Measurements from ENCODE around the gene SOD1. TPM values are rescaled to one million over a fixed set of nuclear protein-coding genes. Genes with fewer than 3 reads are reported as not detected.
"Not testable (repeated sequence)": the region's sequence is repeated elsewhere in the genome, so short reads cannot be mapped to it uniquely, and the experiment has no call there.

SOD1 gene
- total RNA-seq (2014; rRNA removed; shearing (Covaris generic)): 434 and 451 TPM in 2 replicates

DNA sequence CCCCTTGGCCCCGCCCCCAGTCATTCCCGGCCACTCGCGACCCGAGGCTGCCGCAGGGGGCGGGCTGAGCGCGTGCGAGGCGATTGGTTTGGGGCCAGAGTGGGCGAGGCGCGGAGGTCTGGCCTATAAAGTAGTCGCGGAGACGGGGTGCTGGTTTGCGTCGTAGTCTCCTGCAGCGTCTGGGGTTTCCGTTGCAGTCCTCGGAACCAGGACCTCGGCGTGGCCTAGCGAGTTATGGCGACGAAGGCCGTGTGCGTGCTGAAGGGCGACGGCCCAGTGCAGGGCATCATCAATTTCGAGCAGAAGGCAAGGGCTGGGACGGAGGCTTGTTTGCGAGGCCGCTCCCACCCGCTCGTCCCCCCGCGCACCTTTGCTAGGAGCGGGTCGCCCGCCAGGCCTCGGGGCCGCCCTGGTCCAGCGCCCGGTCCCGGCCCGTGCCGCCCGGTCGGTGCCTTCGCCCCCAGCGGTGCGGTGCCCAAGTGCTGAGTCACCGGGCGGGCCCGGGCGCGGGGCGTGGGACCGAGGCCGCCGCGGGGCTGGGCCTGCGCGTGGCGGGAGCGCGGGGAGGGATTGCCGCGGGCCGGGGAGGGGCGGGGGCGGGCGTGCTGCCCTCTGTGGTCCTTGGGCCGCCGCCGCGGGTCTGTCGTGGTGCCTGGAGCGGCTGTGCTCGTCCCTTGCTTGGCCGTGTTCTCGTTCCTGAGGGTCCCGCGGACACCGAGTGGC lies at the start of gene SOD1:
SOD1 (plus strand) TSS at position 158 of the 723 bp plus-strand sequence; CDS start at position 235, 77 bp downstream.
- no peaks in the 10 kb centered on the region for H3K27me3 ChIP-seq (replicated peaks)
- H3K36me3 ChIP-seq: peaks cover 40% of the 10 kb centered on the region
- no peaks in the 10 kb centered on the region for H3K9me3 ChIP-seq (replicated peaks)
- H3K27ac ChIP-seq: peak within 1 kb of the TSS; percentile 88
- H3K4me3 ChIP-seq: peak within 1 kb of the TSS; percentile 96
- peak; percentile 91 to 95 for DNase-seq (ENCODE audit: low read depth in 1 of 2, low spot score in 2 of 2)
- peaks cover 13% of the 10 kb centered on the region for H3K4me1 ChIP-seq (replicated peaks)

- Histone ChIP-seq H3K4me3 (no peak overlapping the region), H3K27ac (no peak overlapping the region), H3K4me1 (replicated peaks) (no peaks in the 10 kb centered on the region), H3K36me3 (no peaks in the 10 kb centered on the region), H3K9me3 (replicated peaks) (no peaks in the 10 kb centered on the region; the same call in 1 of the 2 replicates), H3K27me3 (replicated peaks) (no peaks in the 10 kb centered on the region)
- DNase-seq (ENCODE audit: low read depth in 1 of 2, low spot score in 2 of 2): no peak
Measured at GRCh38 chr21:31611445-31611844, 48.0 kb upstream of the SOD1 start.

DNA sequence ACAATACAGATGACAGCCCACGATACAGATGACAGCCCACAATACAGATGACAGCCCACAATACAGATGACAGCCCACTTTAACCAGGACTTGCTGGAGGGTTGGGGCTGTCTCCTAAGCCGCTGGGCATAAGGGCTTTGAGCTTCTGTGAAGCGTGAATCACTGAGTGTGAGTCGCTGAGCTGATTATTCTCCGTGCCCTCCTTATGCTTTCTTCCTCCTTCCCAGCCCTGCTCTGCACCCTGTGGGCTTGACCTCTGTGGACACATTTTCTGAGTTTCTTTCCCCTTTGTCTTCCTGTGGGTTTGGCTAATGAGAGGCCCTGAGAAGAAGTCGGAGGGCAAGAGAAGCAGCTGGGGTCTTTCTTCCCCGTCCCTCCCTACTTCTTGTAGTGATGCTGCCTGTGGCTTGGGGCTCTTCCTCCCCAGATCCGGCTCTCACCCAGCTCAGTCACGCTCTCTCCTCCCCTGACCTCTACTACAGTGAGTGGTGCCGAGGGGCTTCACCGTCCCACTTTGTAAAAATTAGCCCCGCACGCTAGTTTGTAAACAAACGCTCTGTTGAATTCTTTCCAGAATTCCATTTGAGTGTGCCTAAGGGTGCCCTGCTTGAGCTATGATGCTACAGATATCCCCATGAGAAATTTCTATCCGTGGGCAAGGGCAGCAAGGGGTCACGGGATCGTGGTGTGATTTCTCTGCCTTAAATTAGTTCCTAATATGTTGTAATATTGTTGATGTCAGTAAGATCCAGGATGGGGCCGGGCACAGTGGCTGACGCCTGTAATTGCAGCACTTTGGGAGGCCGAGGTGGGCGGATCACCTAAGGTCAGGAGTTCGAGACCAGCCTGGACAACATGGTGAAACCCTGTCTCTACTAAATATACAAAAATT lies 46.4 kb upstream of the SOD1 start:
- no peaks in the 10 kb centered on the region; the same call in 1 of the 2 replicates for H3K9me3 ChIP-seq (replicated peaks)
- no peaks in the 10 kb centered on the region for H3K36me3 ChIP-seq
- H3K27ac ChIP-seq: no peak overlapping the region
- no peaks in the 10 kb centered on the region for H3K4me1 ChIP-seq (replicated peaks)
- H3K4me3 ChIP-seq: no peak overlapping the region
- H3K27me3 ChIP-seq (replicated peaks): no peaks in the 10 kb centered on the region
- no peak for DNase-seq (ENCODE audit: low read depth in 1 of 2, low spot score in 2 of 2)

- no peaks in the 10 kb centered on the region for H3K4me1 ChIP-seq (replicated peaks)
- no peak for DNase-seq (ENCODE audit: low read depth in 1 of 2, low spot score in 2 of 2)
- H3K27me3 ChIP-seq (replicated peaks): no peaks in the 10 kb centered on the region
- no peak overlapping the region for H3K27ac ChIP-seq
- H3K9me3 ChIP-seq (replicated peaks): no peaks in the 10 kb centered on the region; the same call in 1 of the 2 replicates
- H3K4me3 ChIP-seq: no peak overlapping the region
- no peaks in the 10 kb centered on the region for H3K36me3 ChIP-seq
Measured at GRCh38 chr21:31614705-31615104, 44.8 kb upstream of the SOD1 start.

- Histone ChIP-seq H3K9me3 (replicated peaks) (no peaks in the 10 kb centered on the region), H3K27me3 (replicated peaks) (no peaks in the 10 kb centered on the region), H3K4me1 (replicated peaks) (no peaks in the 10 kb centered on the region), H3K4me3 (no peak overlapping the region), H3K36me3 (no peaks in the 10 kb centered on the region), H3K27ac (no peak overlapping the region)
- no peak for DNase-seq (ENCODE audit: low read depth in 1 of 2, low spot score in 2 of 2)
Measured at GRCh38 chr21:31616216-31616615, 43.3 kb upstream of the SOD1 start.

GRCh38 chr21:31618696-31619430 lies 40.6 kb upstream of the SOD1 start:
- Histone ChIP-seq H3K9me3 (replicated peaks) (no peaks in the 10 kb centered on the region), H3K27me3 (replicated peaks) (no peaks in the 10 kb centered on the region), H3K36me3 (no peaks in the 10 kb centered on the region), H3K4me1 (replicated peaks) (no peaks in the 10 kb centered on the region), H3K27ac (no peak overlapping the region), H3K4me3 (no peak overlapping the region)
- DNase-seq (ENCODE audit: low read depth in 1 of 2, low spot score in 2 of 2): no peak

DNA sequence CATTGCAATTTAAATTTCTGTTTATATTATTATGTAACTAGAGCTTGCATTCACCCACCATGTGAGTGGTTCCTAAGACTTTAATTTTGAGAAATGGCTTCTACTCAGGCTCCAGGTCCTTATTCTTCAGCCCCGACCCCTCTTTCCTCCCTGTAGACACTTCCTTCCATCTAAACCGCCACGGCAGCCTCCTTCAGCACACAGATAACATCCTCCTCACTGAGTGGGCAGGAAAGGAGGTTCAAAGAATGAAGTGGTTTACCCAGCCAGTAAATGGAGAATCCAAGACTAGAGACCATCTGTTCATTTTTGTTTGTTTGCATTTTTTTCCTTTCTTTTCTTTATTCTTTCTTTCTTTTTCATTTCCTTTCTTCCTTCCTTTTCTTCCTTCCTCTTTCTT lies 37.1 kb upstream of the SOD1 start:
- Histone ChIP-seq H3K27me3 (replicated peaks) (no peaks in the 10 kb centered on the region), H3K9me3 (replicated peaks) (no peaks in the 10 kb centered on the region), H3K36me3 (no peaks in the 10 kb centered on the region), H3K4me1 (replicated peaks) (no peaks in the 10 kb centered on the region), H3K4me3 (no peak overlapping the region), H3K27ac (no peak overlapping the region)
- DNase-seq (ENCODE audit: low read depth in 1 of 2, low spot score in 2 of 2): no peak

- no peaks in the 10 kb centered on the region for H3K9me3 ChIP-seq (replicated peaks)
Measured at GRCh38 chr21:31623664-31624063, 35.8 kb upstream of the SOD1 start.

DNA sequence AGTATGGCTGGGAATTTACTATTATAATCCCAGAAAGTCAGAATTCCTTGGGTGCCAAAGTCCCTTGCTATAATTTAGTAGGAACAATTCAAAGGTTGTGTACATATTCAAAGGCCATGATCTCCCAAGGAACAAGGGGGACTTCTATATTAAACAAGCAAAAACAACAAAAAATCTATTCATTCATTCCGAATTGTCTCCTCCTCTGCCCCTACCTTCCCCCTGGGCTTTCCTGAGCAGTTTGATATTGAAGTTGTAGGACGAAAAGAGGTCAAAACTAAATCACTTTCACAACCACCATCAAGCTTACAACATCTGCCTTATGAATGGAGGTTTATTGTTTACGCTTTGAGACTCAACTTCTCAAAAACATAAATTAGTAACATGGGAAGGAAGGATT lies 35.3 kb upstream of the SOD1 start:
- H3K4me3 ChIP-seq: no peak overlapping the region
- no peaks in the 10 kb centered on the region for H3K27me3 ChIP-seq (replicated peaks)
- no peaks in the 10 kb centered on the region for H3K4me1 ChIP-seq (replicated peaks)
- H3K9me3 ChIP-seq (replicated peaks): no peaks in the 10 kb centered on the region
- no peak overlapping the region for H3K27ac ChIP-seq
- H3K36me3 ChIP-seq: no peaks in the 10 kb centered on the region
- no peak for DNase-seq (ENCODE audit: low read depth in 1 of 2, low spot score in 2 of 2)

More at GRCh38 chr21:31623664-31624063, 35.8 kb upstream of the SOD1 start:
- Histone ChIP-seq H3K36me3 (no peaks in the 10 kb centered on the region), H3K27me3 (replicated peaks) (no peaks in the 10 kb centered on the region), H3K27ac (no peak overlapping the region), H3K4me3 (no peak overlapping the region), H3K4me1 (replicated peaks) (no peaks in the 10 kb centered on the region)
- DNase-seq (ENCODE audit: low read depth in 1 of 2, low spot score in 2 of 2): no peak

- H3K4me1 ChIP-seq (replicated peaks): peaks cover 4% of the 10 kb centered on the region
- H3K4me3 ChIP-seq: no peak overlapping the region
- H3K9me3 ChIP-seq (replicated peaks): no peaks in the 10 kb centered on the region
- H3K27ac ChIP-seq: no peak overlapping the region
- no peaks in the 10 kb centered on the region for H3K27me3 ChIP-seq (replicated peaks)
- H3K36me3 ChIP-seq: no peaks in the 10 kb centered on the region
- no peak for DNase-seq (ENCODE audit: low read depth in 1 of 2, low spot score in 2 of 2)
Measured at GRCh38 chr21:31624961-31625491, 34.5 kb upstream of the SOD1 start.

DNA sequence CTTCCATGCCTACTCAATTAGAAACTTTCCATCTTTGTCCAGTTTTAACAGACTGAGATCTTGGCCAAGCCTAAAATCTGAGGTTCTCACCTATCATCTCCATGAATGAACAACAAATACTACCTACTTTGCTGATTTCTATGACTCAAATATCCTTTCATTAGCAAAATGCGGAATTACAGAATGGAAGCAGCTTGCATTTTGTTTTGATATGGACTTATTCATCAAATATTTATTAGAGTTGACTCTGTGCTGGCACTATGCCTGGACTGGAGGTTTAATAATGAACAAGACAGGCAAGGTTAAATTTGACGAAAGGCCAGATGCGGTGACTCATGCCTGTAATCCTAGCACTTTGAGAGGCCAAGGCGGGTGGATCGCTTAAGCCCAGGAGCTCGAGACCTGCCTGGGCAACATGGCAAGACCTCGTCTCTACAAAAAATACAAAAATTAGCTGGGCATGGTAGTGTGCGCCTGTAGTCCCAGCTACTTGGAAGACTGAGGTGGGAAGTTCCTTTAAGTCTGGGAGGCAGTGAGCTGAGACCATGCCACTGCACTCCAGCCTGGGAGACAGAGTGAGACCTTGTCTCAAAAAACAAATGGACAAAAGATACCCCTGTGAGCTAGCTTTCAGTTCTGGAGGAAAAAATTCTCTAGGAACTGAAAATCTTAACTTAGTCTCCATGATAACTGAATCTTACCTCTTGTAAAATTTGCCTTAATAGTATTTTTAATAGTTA lies 29.4 kb upstream of the SOD1 start:
- peak; percentile 45 to 61 for DNase-seq (ENCODE audit: low read depth in 1 of 2, low spot score in 2 of 2)
- H3K4me3 ChIP-seq: no peak overlapping the region
- H3K4me1 ChIP-seq (replicated peaks): peaks cover 8% of the 10 kb centered on the region
- no peaks in the 10 kb centered on the region for H3K9me3 ChIP-seq (replicated peaks)
- no peaks in the 10 kb centered on the region for H3K36me3 ChIP-seq
- no peak overlapping the region for H3K27ac ChIP-seq
- H3K27me3 ChIP-seq (replicated peaks): no peaks in the 10 kb centered on the region

DNA sequence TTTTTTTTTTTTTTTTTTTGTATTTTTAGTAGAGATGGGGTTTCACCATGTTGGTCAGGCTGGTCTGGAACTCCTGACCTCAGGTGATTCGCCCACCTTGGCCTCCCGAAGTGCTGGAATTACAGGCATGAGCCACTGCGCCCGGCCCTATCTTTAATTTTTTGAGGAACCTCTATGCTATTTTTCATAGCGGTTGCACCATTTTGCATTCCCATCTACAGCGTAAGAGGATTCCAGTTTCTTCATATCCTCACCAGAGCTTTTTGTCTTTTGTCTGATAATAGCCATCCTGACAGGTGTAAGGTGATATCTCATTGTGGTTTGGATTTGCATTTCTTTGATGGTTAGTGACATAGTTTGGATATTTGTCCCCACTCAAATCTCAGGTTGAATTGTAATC lies 27.6 kb upstream of the SOD1 start:
- not testable (repeated sequence) for H3K36me3 ChIP-seq

GRCh38 chr21:31634993-31635392 lies 24.5 kb upstream of the SOD1 start:
- H3K9me3 ChIP-seq (replicated peaks): no peaks in the 10 kb centered on the region
- no peak overlapping the region for H3K4me3 ChIP-seq
- H3K27ac ChIP-seq: no peak overlapping the region
- DNase-seq (ENCODE audit: low read depth in 1 of 2, low spot score in 2 of 2): no peak
- H3K27me3 ChIP-seq (replicated peaks): no peaks in the 10 kb centered on the region
- peaks cover 4% of the 10 kb centered on the region for H3K4me1 ChIP-seq (replicated peaks)
- no peaks in the 10 kb centered on the region for H3K36me3 ChIP-seq

More for the DNA sequence above, 27.6 kb upstream of the SOD1 start:
- not testable (repeated sequence) for H3K4me1 ChIP-seq (replicated peaks); H3K4me3 ChIP-seq; DNase-seq (ENCODE audit: low read depth in 1 of 2, low spot score in 2 of 2); H3K27ac ChIP-seq; H3K27me3 ChIP-seq (replicated peaks); H3K9me3 ChIP-seq (replicated peaks)
